DMS 273 (cell line): ENCODE measurements around the gene NRAP.
A peak's percentile ranks its signal among the peaks of the same experiment; 100 is the strongest.

ENCODE experiments used
- DNase-seq: peaks from one replicate; lab custom pipeline; 2025; ENCODE audit not compliant: unreplicated experiment; lab: John Stamatoyannopoulos, UW

NRAP gene

DNA sequence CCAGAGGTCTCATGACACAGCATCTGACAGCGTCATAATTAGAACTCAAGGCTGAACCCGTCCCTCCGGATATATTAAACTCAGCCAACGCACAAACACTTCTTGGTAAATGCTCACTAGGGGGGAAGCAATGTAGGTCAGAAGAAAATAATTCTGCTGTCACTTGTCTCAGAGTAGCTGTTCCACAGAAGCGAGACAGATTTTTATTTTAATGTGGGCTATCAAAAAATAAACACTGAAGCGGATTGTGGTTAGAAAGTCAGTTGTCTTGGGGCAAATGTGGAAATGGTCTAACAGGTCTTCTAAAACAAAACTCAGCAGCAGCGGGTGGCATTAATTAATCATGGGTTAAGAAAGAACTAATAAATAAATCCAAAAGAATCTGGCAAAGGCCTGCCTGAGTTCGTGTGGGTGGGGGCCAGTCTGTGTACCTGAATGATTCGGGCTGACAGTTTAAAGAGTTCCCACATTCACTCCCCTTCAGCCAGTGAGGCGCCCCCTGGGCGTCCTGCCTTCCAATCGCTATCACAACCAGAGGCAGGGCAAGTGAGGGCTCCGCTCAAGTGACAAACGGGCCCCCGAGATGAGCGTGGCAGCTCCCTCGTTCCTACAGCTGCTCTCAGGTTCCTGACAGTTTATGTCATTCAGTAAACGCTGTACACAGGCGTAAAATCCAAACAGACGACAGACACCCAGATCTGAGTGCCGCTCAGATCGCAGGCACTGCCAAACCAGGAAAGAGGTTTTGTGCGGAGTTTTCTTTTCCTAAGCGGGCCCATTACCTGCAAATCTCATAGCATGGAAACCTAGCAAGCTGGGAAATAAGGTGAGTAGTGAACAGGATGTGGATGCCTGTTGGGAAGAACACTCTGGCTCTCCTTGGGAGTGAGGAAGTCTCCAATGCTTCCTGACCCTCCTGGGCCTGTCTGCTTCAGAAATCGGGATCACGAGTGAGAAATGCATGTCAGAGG is 52.9 kb downstream of the NRAP start:
- no peak for DNase-seq

DNA sequence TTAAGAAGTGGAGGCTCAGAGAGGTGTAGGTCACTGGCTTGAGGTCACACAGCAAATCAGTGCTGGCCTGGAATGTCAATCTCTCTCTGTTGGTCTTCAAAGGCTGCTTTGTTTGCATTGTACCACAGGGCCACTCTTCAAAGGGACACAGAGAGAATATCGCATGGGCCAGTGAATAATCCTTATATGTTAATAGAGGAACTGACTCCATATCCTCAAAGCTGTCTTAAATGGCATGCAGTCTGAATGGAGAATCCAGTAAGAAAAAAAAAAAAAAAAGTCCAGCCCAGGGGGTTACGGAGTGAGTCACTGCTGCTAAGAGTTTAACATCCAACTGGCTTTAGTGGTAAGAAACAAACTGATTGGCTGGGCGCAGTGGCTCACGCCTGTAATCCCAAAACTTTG is 54.1 kb downstream of the NRAP start:
- DNase-seq = no peak

DNA sequence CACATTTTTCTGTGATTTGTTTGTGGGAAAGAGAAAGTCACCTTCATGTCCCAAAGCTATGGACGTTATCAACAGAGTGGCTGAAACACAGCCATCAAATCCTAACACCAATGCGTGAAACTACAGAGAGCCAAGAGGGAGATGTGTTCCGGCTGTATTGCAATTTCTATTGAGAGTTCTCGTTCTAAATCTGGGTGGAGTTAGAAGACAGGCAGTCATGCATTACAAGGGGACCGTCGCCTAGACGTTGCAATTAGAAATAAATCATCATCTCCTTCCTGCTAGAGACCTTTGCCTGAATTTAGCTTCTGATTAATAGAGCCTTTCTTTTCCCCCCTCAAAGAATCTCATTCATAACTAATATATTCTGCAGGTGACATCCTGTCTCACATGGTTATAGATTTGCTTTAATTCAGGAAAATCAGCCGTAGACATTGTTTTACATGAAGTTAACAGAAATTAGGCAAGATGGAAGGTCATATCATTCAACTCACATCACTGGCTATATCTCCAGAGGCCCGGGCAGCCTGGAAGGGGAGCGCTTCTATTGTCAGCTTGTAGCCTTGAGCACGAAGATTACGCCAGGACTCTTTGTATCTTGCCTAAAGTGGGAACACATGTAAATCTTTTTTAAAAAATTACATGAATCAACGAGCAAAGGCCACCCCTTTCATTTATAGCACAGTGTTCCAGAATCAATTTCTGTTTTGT is 58.4 kb downstream of the NRAP start:
- no peak for DNase-seq

DNA sequence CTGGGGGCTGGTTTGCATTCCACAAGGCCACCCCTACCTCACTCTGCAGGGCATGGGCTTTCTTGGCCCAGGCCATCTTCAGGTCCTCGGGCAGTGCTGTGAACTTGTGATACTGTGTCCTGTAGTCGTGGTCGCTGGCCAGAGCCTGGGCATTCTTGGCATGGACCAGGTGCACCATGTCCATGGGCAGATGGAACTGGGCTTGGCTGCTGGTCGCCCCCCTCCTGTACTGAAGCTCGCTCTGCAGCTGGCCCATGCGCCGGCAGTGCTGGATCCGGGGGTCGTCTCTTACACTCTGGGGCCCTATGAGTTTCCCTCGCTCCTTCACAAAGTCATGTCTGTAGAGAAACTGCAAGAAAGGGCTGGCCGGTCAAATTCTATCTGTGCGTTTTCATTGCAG is 59.3 kb downstream of the NRAP start:
- DNase-seq = no peak

DNA sequence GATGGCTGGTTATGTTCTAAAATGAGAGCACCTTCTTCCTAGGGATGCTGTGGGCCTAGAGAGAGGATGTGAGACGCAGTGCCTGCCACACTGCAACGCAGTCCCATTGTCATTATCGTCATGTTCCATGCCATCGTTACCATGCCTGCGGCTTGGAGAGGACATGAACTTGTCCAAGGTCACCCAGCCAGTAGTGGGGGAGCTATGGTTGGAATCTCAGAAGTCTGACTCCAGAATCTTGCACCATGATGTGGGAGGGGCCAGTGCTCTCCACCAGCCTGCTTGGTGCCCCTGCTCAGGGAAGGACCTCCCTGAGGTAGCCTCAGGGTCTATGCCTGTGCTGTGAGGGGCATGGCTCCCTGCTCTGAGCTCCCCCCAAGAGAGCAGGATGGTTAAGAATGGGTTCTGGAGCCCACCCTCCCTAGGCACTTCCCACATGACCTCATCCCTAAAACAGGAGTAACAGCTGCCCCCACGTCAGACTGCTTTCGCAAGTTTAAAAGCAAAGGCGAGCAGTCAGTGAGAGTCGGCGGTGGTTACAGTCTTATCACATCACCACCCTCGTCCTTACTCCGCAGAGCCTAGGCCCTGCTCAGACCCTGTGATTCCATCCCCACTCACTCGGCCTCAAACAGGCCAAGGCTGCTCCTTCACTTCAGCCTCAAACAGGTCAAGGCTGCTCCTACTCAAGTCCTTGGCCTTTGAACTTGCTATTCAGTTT is 60.6 kb downstream of the NRAP start:
- DNase-seq = no peak

DNA sequence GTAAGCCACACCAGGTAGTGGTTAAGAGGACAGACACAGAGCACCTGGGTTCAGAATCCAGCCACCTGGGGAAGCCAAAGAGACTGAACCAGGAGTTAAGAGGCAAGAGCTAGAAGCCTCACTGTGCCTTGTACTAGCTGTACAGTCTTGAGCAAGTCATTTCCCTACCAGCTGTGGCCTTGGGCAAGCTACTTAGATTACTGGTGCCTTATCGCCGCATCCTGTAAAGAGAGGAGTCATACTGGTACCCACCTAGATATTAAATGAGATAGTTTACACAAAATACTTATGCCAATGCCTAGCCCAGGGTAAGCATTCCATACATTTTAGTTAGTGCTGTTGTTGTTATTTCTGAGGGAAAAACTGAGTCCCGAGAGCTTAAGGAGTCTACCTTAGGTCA is 63.3 kb downstream of the NRAP start:
- no peak for DNase-seq

DNA sequence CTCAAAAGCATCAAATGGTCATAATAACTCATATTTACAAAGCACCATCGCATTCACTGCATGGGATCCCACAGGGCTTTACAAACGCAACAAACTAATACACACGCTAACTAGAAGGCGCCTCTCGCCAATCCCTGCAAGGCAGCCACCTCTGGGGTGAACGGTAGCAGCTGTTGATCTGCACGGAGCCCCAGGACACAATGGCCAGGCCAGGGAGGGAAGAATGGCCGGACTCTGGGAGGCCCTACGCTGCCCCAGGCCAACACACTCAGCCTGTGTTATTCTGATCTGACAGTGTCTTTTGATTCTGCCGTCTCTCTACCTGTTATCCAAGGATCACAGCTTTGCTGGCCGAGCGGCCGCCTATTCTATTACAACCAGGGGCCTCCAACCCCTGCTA is 69.2 kb downstream of the NRAP start:
- no peak for DNase-seq

DNA sequence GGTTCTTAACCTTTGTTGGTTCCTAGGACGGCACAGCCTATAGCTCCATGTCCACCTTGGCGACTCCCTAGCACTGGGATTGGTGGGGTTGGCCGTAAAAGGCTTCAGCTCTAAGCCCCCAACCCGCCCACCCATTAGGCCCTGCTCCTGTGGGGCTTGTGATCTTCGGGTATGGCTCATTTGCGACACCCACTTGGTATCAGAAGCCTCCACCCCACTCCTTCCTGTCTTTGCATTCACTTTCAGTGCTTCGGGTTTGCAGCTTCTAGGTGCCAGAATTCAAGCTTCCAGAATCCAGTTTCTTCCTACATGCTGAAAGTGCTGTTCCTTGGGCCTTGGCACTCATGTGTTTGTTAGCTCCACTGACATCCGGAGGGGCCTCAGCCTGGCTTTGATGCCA is 71.5 kb downstream of the NRAP start:
- DNase-seq = no peak

DNA sequence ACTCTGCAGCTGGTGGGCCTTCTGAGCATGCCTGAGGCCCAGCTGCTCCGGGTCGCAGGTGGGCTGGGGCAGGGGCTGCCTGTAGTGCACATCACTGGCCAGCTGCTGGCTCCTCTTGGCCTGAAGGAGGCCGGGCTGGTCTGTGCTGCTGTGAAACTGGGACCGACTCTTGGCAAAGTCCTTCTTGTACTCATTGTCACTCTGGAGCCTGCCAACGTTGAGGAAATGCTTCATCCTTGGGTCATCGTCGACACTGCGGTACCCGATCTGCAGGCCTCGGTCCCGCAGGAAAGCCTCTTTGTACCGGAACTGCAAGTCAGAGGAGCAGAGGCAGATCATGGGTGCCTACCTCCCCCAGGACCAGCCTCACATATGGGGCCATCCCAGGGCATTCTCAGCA is 73.3 kb downstream of the NRAP start:
- DNase-seq = no peak

DNA sequence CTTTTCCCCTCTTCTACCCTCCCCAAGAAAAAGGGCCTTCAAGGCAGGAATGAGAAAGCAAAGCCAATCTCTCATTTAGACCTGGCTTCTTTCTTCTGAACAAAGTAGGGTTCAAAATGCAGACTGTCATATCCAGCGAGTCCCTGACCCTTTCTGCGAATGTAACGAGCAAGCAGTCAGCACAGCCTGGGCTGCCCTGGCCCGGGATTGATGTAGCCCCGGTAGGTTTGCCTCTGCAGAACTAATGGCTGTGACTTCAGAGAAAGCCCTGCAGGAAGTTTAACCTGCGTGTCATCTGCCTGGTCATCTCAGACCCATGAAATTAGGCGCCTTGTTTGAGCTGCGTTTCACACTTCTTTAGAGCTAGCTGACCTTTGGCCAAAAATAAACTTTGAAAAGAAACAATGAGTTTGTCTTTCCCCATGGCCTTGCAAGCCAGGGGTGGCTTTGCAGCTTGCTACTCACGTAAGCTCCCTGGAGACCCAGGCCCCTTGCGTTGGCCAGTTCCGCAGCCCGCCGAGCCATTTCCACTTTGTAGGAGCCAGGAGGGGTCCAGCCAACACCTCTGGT is 74.6 kb downstream of the NRAP start:
- DNase-seq = no peak

DNA sequence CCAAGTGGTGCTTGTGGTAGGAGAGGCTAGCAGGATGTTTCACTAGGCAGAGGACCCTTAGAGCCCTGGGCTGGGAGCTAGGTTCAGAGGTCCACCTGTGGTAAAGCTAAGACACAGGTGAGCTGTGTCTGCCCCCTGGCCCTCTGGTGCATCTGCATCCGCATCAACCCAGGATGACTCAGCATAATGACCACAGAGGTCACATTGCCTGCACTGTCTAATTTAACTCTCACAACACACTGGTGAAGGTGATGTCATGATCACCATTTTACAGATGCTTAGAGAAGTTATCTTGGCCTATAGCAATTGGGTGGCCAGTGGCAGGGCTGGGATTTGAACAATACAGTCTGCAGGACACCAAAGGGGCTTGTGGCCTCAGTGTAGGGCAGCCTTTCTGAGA is 77.9 kb downstream of the NRAP start:
- no peak for DNase-seq

DNA sequence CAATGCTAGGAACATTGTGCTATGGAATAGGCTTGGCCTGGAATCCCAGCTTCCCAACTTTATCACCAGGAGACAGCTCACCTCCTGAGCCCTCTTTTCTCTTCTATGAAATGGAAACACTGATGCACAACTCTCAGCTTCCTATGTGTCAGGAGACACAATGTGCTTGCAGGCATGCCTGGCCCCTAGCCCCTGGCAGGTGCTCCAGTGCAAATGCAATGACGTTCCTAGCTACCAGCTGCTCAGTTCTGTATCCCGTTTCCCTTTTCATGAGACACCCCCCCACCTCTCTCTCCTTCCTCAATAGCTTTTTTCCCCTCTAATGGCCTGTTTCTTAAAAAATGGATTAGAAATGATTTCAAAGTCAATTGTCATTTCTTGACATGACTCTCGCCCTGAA is 80.3 kb downstream of the NRAP start:
- DNase-seq = no peak

DNA sequence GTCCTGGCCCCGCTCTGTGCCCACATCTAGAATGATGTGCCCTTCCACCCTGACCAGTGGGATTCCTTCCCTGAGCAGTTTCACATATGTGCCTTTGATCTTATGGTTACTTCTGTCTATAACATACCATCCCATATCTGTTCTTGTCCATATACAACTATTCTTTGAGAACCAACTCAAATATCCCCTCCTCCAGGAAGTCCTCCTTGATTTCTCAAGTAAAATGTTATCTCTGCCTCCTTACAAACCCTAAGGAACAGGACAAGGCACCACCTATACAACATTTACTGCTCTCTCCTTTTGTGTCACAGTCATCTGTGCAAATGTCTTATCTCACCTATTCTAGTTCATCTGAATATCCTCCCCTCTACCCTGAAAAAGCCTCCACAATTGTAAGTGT is 82.7 kb downstream of the NRAP start:
- no peak for DNase-seq

DNA sequence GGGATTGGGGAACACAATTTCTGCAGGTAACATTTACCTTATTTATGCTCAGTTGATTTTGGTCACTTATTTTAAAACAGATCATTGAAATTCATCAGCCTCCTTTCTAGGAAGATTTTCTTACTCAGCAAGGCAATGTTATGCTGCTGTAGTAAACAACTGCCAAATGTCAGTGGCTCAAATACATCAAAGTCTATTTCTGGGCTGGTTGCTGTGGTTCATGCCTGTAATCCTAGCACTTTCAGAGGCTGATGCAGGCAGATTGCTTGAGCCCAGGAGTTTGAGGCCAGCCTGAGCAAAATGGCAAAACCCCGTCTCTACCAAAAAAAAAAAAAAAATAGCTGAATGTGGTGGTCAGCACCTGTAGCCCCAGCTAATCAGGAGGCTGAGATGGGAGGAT is 85.1 kb downstream of the NRAP start:
- DNase-seq = no peak

DNA sequence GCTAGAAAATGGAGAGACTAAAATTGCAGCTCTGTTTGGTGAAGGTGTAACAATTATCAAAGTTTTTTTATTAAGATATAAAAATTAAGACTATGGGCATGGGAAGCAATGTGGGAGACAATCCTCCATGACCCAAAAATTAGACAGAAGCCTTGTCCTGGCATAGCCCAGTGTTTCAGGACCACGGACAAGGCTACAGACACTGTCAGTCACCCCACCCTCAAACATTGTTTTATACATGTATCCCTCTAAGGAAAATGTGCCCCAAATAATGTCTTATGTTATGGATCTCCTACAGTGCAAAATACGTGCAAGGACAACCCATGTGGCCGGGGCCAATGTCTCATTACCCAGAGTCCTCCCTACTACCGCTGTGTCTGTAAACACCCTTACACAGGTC is 87.0 kb downstream of the NRAP start:
- DNase-seq = peak; percentile 29

DNA sequence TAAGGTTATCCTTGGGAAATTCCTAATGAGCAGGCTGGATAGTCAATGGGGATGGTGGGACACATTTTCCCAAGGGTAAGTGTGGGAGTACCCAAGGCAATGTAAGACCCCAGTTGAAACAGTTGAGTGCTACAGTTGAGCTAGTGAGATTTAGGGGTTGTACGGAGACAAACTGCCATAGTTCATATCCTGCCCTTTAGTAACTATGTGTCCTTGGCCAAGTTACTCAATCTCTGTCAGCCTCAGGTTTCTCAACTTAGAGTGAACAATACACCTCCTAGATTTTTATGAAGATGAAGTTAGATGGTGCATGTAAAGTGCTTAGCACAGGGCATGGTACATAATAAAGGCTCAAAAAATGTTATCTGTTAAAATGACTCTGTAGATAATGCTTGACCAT is 90.5 kb downstream of the NRAP start:
- no peak for DNase-seq

DNA sequence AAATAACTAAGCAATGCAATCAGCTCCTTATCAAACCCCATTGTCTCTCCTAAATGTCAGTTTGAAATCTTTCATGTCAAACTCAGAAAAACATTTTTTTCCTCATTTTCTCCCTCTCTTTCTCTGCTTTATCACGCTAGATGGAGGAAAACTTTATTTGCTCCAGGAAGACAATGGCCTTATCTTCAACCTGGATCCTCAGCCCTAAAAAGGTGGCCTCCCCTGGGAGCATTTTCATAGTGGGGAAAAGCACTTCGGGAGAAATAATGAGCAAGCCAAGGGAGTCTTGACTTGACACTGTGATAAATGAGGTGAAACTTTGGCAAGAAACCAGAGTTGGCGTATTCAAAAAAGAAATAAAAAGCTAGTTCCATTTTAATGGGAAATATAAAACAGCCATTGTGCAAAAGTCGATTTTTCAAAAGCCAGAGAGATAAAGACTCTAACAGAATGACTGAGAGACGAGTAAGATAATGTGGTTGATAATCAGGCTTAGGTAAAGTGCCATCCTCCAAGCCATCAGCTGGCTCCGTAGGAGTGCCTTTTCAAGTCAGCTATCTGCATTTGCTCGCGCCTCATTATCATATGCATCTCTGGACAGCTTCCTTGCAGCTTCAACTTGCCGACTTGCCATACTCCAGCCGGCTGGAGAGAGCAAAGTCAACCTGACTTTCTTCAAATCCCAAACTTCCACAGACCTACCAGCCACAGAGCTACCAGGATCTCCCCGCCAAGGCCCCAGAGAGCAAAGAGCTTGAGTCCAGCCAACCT is 91.1 kb downstream of the NRAP start:
- no peak for DNase-seq

DNA sequence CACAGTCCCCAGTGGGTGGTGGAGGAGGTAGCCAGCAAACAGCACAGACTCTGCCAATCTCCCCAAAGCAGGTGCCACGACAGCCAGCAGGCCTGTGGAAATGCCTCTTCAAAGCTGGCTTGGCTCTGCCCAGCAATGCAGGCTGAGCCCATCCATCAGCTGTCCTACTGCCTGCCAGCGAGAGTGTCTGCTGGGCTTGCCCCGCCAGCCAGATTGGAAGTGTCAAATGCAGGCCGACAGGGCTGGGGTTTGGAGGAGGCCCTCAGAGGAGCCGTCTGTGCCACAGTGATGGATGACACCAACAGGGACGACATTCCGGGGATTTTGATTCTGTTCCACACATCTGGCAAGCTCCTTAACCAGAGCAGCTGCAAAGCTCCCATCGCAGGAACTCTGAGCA is 94.3 kb downstream of the NRAP start:
- DNase-seq = no peak

DNA sequence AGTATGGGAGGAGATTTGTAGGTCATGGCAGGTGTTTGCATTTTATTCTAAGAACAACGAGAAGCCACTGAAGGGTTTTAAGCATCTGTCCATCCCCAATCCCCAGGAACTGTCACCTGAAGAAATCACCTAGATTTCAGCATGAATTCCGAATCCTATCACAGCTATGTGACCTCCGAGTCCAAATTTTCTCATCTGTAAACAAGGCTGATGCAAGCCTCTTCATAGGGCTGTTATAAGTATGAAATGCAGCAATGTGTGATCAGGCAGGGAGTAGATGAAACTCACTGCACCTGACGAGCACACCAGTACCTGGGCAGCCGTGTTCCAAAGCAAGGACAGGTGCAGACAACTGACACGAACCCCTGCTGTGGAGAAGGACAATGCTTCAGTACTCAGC is 97.0 kb downstream of the NRAP start:
- no peak for DNase-seq

DNA sequence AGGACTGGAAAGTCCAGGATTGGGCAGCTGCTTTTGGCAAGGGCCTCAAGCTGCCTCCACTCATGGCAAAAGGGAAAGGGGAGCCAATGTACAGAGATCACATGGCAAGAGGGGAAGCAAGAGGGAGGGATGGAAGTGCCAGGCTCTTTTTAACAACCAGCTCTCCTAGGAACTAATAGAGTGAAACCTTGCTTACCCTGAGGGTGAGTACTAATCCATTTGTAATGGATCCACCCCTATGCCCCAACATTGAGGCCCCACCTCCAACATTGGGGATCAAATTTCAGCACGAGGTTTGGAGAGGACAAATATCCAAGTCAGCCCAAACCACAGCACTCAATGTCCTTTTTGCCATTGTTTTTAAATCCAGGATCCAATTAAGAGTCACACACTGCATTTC is 98.5 kb downstream of the NRAP start:
- DNase-seq = no peak
